Mesothelial cell of epicardium (in vitro differentiated cells): ENCODE results near the gene ATL3. TPM values are rescaled to one million over a fixed set of nuclear protein-coding genes. Genes with fewer than 3 reads are reported as not detected.

Source experiments
- DNase-seq, 2 experiments: peaks; one replicate each; pipeline ENCODE4 v3.0.0; 2021; ENCODE audit warnings: low spot score in 2 of 2; ENCODE audit not compliant: unreplicated experiment in 2 of 2
- H3K27ac Mint-ChIP-seq: 2 replicates; pipeline ENCODE4 v1.8.0; 2021; ENCODE audit warnings: mixed read lengths
- H3K27me3 Mint-ChIP-seq: 2 replicates; pipeline ENCODE4 v1.8.0; 2021; ENCODE audit warnings: low read depth, mixed read lengths
- H3K36me3 Mint-ChIP-seq: 2 replicates; pipeline ENCODE4 v1.8.0; 2021; ENCODE audit warnings: mixed read lengths
- H3K4me1 Mint-ChIP-seq: 2 replicates; pipeline ENCODE4 v1.8.0; 2021; ENCODE audit warnings: mixed read lengths
- H3K4me3 Mint-ChIP-seq: 2 replicates; pipeline ENCODE4 v1.8.0; 2021; ENCODE audit warnings: mild to moderate bottlenecking, moderate library complexity, mixed read lengths
- H3K9me3 Mint-ChIP-seq: 2 replicates; pipeline ENCODE4 v1.8.0; 2021; ENCODE audit warnings: mixed read lengths
- CTCF ChIP-seq: fragments of 200-600 bp; sonication (generic); IDR thresholded peaks from one replicate; pipeline ENCODE4 v1.5.0; 2021; ENCODE audit warnings: antibody characterized with exemption; ENCODE audit not compliant: unreplicated experiment
- total RNA-seq: library from RNA; stranded (reverse); gene quantifications from 3 replicates; pipeline ENCODE4 v1.2.1, GENCODE V29; 2021

ATL3 gene
- total RNA-seq, 1 donor from 2014 or later = 20.0 TPM

GRCh38 chr11:63713766-63714165 is 42.6 kb upstream of the ATL3 start:
- no peak for TF ChIP-seq CTCF
- no peak for DNase-seq
- Mint-ChIP-seq H3K27me3 (no peaks in the 10 kb centered on the region), H3K9me3 (no peaks in the 10 kb centered on the region), H3K4me1 (peaks cover 16% of the 10 kb centered on the region), H3K36me3 (no peaks in the 10 kb centered on the region), H3K27ac (no peak overlapping the region), H3K4me3 (no peak overlapping the region)

- DNase-seq = no peak
- Mint-ChIP-seq H3K4me3 (no peak overlapping the region), H3K9me3 (no peaks in the 10 kb centered on the region), H3K27ac (peak overlapping the region; percentile 50), H3K27me3 (no peaks in the 10 kb centered on the region), H3K36me3 (no peaks in the 10 kb centered on the region), H3K4me1 (peaks cover 16% of the 10 kb centered on the region)
- TF ChIP-seq CTCF = no peak
Measured at GRCh38 chr11:63711838-63712237, 40.7 kb upstream of the ATL3 start.

- Mint-ChIP-seq H3K27ac (peak overlapping the region; percentile 90), H3K4me1 (peaks cover 16% of the 10 kb centered on the region), H3K36me3 (no peaks in the 10 kb centered on the region), H3K9me3 (no peaks in the 10 kb centered on the region), H3K4me3 (no peak overlapping the region), H3K27me3 (no peaks in the 10 kb centered on the region)
- DNase-seq = peak in 1 of 2 experiments; percentile 42
- TF ChIP-seq CTCF = no peak
Measured at GRCh38 chr11:63710476-63711217, 39.5 kb upstream of the ATL3 start.

GRCh38 chr11:63709336-63709884 is 38.2 kb upstream of the ATL3 start:
- H3K4me1 Mint-ChIP-seq = peaks cover 19% of the 10 kb centered on the region

GRCh38 chr11:63708764-63709163 is 37.6 kb upstream of the ATL3 start:
- peaks cover 19% of the 10 kb centered on the region for H3K4me1 Mint-ChIP-seq
- no peaks in the 10 kb centered on the region for H3K36me3 Mint-ChIP-seq
- no peaks in the 10 kb centered on the region for H3K27me3 Mint-ChIP-seq
- DNase-seq = no peak
- no peak overlapping the region for H3K27ac Mint-ChIP-seq
- H3K9me3 Mint-ChIP-seq = no peaks in the 10 kb centered on the region
- TF ChIP-seq CTCF = no peak
- H3K4me3 Mint-ChIP-seq = no peak overlapping the region

More at GRCh38 chr11:63709336-63709884, 38.2 kb upstream of the ATL3 start:
- no peaks in the 10 kb centered on the region for H3K27me3 Mint-ChIP-seq
- no peak overlapping the region for H3K4me3 Mint-ChIP-seq
- H3K36me3 Mint-ChIP-seq = no peaks in the 10 kb centered on the region
- H3K9me3 Mint-ChIP-seq = no peaks in the 10 kb centered on the region
- H3K27ac Mint-ChIP-seq = peak overlapping the region; percentile 53
- DNase-seq = no peak
- no peak for TF ChIP-seq CTCF
